Activated CD4-positive, alpha-beta T cell treated with anti-CD3 and anti-CD28 coated beads, Interleukin-2, amount 50 U/mL, for 48 hours (primary cell): ENCODE measurements around the gene SNX18.

Experiments
- DNase-seq, 2 experiments: peaks; one replicate each; pipeline ENCODE4 v3.0.0-alpha.2; 2020

The SNX18 gene

GRCh38 chr5:54545796-54546195 is 28.2 kb downstream of the SNX18 start:
- no peak for DNase-seq

GRCh38 chr5:54547711-54548250 is 30.2 kb downstream of the SNX18 start:
- no peak for DNase-seq

- DNase-seq = no peak
Measured at GRCh38 chr5:54548565-54548964, 31.0 kb downstream of the SNX18 start.

- DNase-seq = no peak
Measured at GRCh38 chr5:54551292-54551691, 33.7 kb downstream of the SNX18 start.

- no peak for DNase-seq
Measured at GRCh38 chr5:54551926-54552325, 34.4 kb downstream of the SNX18 start.

GRCh38 chr5:54552446-54552845 is 34.9 kb downstream of the SNX18 start:
- no peak for DNase-seq

- no peak for DNase-seq
Measured at GRCh38 chr5:54553659-54554207, 36.2 kb downstream of the SNX18 start.

- no peak for DNase-seq
Measured at GRCh38 chr5:54556141-54556540, 38.6 kb downstream of the SNX18 start.

DNA sequence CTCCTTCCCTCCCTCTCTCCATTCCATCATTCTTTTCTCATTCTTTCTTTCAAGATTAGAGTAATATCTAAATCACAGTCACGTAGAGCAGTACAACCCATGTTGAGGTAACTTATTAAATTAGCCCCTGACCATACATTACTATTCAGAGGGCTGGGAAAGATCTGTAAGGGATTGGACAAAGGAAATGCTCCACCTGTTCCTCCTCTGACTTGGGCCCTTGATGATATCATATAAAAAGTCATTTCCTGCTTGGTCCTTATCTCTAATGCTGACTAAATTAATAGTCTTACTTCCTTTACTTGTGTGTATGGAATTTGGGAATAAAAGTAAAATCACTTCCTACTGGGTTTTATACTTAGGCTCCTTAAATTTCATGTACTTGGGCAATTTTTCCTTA is 40.8 kb downstream of the SNX18 start:
- DNase-seq = no peak

DNA sequence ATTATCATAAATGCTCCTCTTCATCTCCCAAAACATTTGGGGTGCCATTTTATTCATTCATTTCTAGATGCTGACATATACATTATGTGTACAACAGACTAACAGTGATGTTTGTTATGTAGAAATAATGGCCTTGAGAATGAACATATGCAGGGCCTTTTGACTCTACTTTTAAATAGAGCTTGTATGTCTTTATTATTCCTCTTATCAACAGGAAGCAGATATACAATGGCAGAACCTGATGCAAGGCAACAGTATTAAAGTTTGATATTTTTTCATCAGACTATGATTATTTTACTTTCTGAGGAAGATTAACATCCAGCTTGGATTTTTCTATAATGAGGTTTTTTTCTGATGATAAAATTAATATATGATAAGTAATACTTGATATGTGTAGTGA is 44.1 kb downstream of the SNX18 start:
- DNase-seq = no peak

DNA sequence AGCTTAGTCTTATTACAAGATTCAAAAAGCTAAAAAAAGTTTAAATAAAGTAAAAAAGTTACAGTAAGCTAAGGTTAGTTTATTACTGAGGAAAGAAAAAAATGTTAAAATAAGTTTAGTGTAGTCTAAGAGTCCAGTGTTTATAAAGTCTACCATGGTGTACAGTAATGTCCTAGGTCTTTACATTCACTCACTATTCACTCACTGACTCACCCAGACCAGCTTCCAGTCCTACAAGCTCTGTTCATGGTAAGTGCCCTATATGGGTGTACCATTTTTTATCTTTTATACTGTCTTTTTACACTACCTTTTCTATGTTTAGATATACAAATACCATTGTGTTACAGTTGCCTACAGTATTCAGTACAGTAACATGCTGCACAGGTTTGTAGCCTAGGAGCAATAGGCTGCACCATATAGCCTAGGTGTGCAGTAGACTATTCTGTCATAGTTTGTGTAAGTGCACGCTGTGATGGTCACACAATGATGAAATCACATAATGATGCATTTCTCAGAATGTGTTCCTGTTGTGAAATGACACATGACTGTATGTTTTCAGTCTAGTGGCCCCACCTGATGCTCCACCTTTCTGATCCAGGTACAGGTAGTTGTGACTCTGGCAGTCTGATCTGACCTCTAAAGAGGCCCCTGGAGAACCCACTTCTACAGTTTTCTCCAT is 45.7 kb downstream of the SNX18 start:
- no peak for DNase-seq

- no peak for DNase-seq
Measured at GRCh38 chr5:54567996-54568395, 50.4 kb downstream of the SNX18 start.

GRCh38 chr5:54570916-54571315 is 53.4 kb downstream of the SNX18 start:
- no peak for DNase-seq

- DNase-seq = no peak
Measured at GRCh38 chr5:54571462-54571861, 53.9 kb downstream of the SNX18 start.

DNA sequence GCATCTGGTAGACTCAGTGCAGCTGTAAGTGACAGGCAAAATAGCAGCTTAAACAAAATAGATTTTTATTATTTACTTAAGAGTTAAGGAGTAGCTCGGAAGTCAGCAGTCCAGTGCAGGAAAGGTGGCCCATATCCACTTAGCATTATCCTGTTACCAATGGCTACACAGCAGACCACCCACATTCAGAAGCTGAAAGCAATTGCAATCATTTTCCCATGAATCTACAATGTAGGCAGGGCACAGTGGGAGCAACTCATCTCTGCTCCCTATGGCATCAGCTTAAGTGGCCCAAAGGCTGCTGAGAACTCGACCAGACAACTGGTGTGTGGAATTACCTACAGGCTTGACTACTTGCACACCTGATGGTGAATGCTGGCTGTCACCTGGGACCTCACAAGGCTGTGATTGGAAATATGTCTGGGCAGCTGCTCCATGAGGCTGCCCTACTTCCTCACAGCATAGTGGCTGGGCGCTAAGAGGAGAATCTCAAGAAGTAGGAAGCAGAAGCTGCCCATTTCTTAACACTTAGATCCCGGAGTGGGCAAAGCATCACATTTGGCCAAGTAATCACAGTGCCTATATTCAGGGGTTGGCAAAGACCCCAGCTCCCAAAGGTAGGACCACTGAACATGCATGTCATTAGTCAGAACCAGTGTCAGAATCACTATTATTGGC is 56.4 kb downstream of the SNX18 start:
- no peak for DNase-seq

DNA sequence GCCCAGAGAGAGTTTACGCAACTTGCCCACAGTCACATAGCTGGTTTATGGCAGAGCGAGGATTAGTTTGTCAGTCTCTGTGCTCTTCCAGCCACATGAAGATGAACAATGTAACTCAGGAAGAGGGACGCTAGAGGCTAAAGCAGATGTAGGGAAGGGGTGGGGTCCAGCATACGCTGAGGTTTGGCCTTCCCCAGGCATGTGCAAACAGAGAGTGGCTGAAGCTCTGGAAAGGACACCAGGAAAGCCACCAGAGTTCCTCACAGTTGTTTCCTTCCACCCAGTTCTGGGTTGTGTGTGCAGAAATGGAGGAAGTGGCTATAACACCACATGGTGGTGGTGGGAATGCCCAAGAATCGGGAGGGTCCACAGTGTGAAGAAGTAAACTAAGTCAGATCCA is 60.0 kb downstream of the SNX18 start:
- no peak for DNase-seq

DNA sequence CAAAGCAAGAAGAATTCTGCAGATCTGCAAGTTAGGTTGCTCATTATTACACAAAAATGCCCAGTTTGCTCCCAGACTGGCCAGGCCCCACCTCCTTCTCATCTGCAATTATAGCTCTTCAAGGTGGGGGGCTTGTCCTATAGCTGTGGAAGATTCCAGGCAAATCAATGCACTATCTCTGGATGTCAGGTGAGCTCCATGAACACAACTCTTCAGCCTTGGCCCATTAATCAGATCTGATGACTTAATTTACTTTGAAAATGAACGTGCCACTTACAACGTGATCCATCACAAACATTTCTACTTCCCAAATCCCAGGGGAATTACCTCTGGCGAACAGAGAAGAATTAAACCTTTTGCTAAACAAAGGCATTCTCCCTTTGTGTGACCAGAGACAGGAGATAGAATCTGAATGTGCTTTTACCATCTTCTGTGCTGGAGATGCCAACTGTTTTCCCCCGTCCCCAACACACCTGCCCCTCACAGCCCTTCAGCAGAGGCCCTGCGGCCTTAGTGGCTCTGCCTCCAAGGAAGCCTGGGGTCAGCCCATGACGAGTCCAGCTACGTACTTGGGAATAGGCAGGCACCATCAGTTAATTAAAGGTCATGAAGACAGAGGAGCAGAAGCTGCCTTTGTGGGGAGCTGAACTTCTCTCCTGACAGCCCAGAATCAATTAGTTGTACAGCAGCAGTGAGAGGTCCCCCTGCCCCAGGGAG is 60.5 kb downstream of the SNX18 start:
- DNase-seq = no peak

DNA sequence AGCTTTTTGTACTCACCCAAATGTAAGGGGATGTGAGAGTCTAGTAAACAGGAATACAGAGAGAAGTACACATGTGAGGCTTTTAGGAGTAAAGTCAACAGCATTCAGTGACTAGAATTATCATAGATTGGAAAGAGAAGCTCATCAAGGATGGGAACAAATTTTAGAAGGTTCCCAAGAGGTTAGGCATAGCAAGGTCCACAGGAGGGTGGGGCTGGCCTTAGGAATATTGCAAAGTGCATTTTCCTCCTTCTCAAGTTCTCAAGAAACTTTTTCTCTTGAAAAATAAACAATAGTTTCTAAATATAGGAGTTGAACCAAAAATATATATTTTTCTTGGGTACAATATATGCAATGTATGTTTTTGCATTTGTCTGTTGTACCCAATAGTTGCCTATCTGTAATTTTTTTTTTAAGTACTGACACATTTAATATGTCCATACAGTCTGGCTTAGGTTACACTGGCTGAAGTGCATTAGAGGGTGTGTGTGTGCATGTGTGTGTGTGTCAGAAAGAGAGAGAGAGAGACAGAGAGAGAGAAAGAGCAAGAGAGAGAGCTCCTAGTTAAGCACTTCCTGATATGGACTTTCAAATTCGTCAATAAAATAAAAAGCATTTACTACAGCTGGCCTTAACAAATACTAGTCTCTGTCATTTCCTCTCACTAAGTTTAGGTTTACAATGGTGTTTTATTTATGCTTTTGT is 62.2 kb downstream of the SNX18 start:
- no peak for DNase-seq

GRCh38 chr5:54580997-54581811 is 63.6 kb downstream of the SNX18 start:
- DNase-seq = no peak

- no peak for DNase-seq
Measured at GRCh38 chr5:54581831-54582548, 64.4 kb downstream of the SNX18 start.

- DNase-seq = no peak
Measured at GRCh38 chr5:54586336-54586735, 68.8 kb downstream of the SNX18 start.
